ENCODE results near the gene HSPA13. TPM values are rescaled to one million over a fixed set of nuclear protein-coding genes. Genes with fewer than 3 reads are reported as not detected.

HSPA13 gene
- total RNA-seq, 3 donors from 2014 or later (not counting 1 experiment from before 2014, with no cell fraction given) = 17.0 to 23.8 (median 22.7) TPM

DNA sequence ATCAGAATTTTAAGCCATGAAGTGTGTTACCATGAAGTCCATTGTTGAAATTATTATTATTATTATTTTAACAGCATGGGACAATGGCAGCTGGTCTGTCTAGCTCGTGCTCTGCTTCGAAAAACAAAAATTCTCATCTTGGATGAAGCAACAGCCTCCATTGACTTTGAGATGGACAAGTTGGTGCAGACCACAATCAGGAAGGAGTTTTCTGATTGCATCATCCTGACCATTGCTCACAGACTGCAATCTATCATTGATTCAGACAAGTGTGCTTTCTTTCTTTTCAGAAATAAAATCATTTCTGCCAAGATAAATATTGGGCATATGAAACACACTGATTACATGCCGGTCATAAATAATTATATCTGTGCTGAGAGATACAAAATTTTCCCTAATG is 21.0 kb downstream of the HSPA13 start:
- H3K27me3 ChIP-seq (ENCODE audit: control insufficient read depth, insufficient read depth, low read length) = peaks cover 2% of the 10 kb centered on the region
- Mint-ChIP-seq H3K27me3 (ENCODE audit: low read depth in 2 of 2) (peaks cover 12 to 34% of the 10 kb centered on the region in 2 donors), H3K9me3 (no peaks in the 10 kb centered on the region), H3K4me1 (no peaks in the 10 kb centered on the region), H3K36me3 (no peaks in the 10 kb centered on the region), H3K4me3 (no peak overlapping the region), H3K27ac (no peak overlapping the region)
- no peak for ATAC-seq
- no peaks in the 10 kb centered on the region for H3K4me1 ChIP-seq (ENCODE audit: control insufficient read depth, insufficient read depth, low read length)
- H3K4me3 ChIP-seq (ENCODE audit: low read length) = no peak overlapping the region
- H3K9me3 ChIP-seq (ENCODE audit: control insufficient read depth, insufficient read depth, low read length) = no peaks in the 10 kb centered on the region
- no peak overlapping the region for H3K27ac ChIP-seq (ENCODE audit: low read length)
- WGBS (ENCODE audit: insufficient coverage) = 42% methylated on average over 2 of the region's 3 CpGs
- intact Hi-C loops (cut with micrococcal nuclease) = no loop called here
- DNase-seq = no peak
- H3K36me3 ChIP-seq (ENCODE audit: control insufficient read depth, insufficient read depth, low read length) = no peaks in the 10 kb centered on the region
- TF ChIP-seq, protein P1, sequence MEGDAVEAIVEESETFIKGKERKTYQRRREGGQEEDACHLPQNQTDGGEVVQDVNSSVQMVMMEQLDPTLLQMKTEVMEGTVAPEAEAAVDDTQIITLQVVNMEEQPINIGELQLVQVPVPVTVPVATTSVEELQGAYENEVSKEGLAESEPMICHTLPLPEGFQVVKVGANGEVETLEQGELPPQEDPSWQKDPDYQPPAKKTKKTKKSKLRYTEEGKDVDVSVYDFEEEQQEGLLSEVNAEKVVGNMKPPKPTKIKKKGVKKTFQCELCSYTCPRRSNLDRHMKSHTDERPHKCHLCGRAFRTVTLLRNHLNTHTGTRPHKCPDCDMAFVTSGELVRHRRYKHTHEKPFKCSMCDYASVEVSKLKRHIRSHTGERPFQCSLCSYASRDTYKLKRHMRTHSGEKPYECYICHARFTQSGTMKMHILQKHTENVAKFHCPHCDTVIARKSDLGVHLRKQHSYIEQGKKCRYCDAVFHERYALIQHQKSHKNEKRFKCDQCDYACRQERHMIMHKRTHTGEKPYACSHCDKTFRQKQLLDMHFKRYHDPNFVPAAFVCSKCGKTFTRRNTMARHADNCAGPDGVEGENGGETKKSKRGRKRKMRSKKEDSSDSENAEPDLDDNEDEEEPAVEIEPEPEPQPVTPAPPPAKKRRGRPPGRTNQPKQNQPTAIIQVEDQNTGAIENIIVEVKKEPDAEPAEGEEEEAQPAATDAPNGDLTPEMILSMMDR (IDR thresholded peaks at IDR 0.05) = no peak

DNA sequence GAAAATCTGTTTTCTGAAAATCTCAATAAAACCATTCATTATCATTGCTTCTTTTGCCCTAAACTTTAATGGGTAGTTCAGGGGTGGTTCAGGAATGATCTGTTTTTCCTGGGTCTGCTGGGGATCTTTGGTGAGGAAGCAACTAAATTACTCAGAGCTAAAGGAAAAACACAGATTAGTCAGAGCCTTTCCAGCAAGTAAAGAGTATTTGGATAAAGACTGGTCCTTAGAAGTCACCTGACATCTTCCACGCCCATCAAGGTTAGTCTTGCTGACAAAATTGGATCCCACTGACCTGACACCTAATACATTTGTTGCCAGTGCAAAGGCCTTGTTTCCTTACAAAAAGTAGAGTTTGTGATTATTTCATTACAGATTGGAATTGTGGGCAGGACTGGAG is 24.2 kb downstream of the HSPA13 start:
- H3K27me3 Mint-ChIP-seq (ENCODE audit: low read depth in 2 of 2) = peaks cover 16 to 44% of the 10 kb centered on the region in 2 donors
- intact Hi-C loops (cut with micrococcal nuclease) = no loop called here
- DNase-seq (no peak), ATAC-seq (no peak)
- no peaks in the 10 kb centered on the region for H3K4me1 ChIP-seq (ENCODE audit: control insufficient read depth, insufficient read depth, low read length)
- H3K4me1 Mint-ChIP-seq = no peaks in the 10 kb centered on the region
- 100% methylated on average over 1 of the region's 1 CpG for WGBS (ENCODE audit: insufficient coverage)
- no peaks in the 10 kb centered on the region for H3K36me3 Mint-ChIP-seq
- H3K4me3 ChIP-seq (ENCODE audit: low read length) = no peak overlapping the region
- H3K27ac Mint-ChIP-seq = no peak overlapping the region
- no peak overlapping the region for H3K4me3 Mint-ChIP-seq
- no peaks in the 10 kb centered on the region for H3K36me3 ChIP-seq (ENCODE audit: control insufficient read depth, insufficient read depth, low read length)
- no peaks in the 10 kb centered on the region for H3K9me3 Mint-ChIP-seq
- TF ChIP-seq, protein P1 (IDR thresholded peaks at IDR 0.05) = no peak
- H3K27me3 ChIP-seq (ENCODE audit: control insufficient read depth, insufficient read depth, low read length) = peaks cover 2% of the 10 kb centered on the region
- H3K9me3 ChIP-seq (ENCODE audit: control insufficient read depth, insufficient read depth, low read length) = no peaks in the 10 kb centered on the region
- no peak overlapping the region for H3K27ac ChIP-seq (ENCODE audit: low read length)

DNA sequence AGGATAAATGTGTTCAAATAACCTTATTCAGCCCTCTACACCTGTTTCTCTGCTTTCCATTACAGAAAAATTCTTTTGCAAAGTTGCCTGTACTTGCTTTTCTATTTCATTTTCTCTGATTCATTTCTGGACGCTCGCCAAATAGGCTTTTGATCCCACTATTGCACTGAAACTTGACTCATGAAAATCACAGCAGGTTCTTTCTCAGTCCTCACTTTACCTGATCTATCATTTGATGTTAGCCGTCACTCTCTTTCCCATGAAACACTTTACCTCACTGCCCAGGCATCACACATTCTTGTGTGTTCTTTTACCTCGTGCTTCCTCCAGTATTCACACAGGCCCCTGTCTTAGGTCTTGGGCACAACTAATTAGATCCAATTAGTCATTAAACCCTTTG is 26.2 kb downstream of the HSPA13 start:
- DNase-seq (no peak), ATAC-seq (no peak)
- 86% methylated on average over 4 of the region's 4 CpGs for WGBS (ENCODE audit: insufficient coverage)
- H3K4me3 Mint-ChIP-seq = no peak overlapping the region
- H3K27me3 Mint-ChIP-seq (ENCODE audit: low read depth in 2 of 2) = peaks cover 12 to 27% of the 10 kb centered on the region in 2 donors
- Histone ChIP-seq H3K9me3 (ENCODE audit: control insufficient read depth, insufficient read depth, low read length) (no peaks in the 10 kb centered on the region), H3K4me3 (ENCODE audit: low read length) (no peak overlapping the region), H3K36me3 (ENCODE audit: control insufficient read depth, insufficient read depth, low read length) (no peaks in the 10 kb centered on the region), H3K27ac (ENCODE audit: low read length) (no peak overlapping the region), H3K4me1 (ENCODE audit: control insufficient read depth, insufficient read depth, low read length) (no peaks in the 10 kb centered on the region), H3K27me3 (ENCODE audit: control insufficient read depth, insufficient read depth, low read length) (peaks cover 2% of the 10 kb centered on the region)
- H3K27ac Mint-ChIP-seq = no peak overlapping the region
- TF ChIP-seq, protein P1 (IDR thresholded peaks at IDR 0.05) = no peak
- H3K4me1 Mint-ChIP-seq = no peaks in the 10 kb centered on the region
- intact Hi-C loops (cut with micrococcal nuclease) = no loop called here
- H3K9me3 Mint-ChIP-seq = no peaks in the 10 kb centered on the region
- no peaks in the 10 kb centered on the region for H3K36me3 Mint-ChIP-seq

DNA sequence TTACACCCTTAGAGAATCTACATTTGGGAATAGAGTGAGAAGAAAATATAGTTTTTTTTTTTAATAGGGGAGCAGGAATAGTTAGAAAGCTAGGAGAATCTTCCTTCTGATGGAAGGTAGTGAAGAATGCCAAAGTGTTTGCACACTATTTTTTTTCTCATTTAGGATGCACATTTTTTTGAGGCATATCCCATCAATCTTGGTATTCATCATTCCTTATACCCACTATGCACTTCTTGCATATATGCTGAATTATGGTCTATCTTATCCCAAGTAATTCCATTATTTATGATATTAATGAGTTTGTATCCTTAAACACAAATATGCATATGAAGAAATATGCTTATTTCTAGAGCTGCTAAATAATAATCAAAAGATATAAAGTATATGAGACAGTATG is 28.4 kb downstream of the HSPA13 start:
- Mint-ChIP-seq H3K4me1 (no peaks in the 10 kb centered on the region), H3K4me3 (no peak overlapping the region), H3K36me3 (no peaks in the 10 kb centered on the region), H3K27me3 (ENCODE audit: low read depth in 2 of 2) (peaks cover 10 to 13% of the 10 kb centered on the region in 2 donors), H3K27ac (no peak overlapping the region), H3K9me3 (no peaks in the 10 kb centered on the region)
- H3K4me3 ChIP-seq (ENCODE audit: low read length) = no peak overlapping the region
- TF ChIP-seq, protein P1 (IDR thresholded peaks at IDR 0.05) = no peak
- no peak for DNase-seq
- H3K36me3 ChIP-seq (ENCODE audit: control insufficient read depth, insufficient read depth, low read length) = no peaks in the 10 kb centered on the region
- H3K4me1 ChIP-seq (ENCODE audit: control insufficient read depth, insufficient read depth, low read length) = no peaks in the 10 kb centered on the region
- H3K27me3 ChIP-seq (ENCODE audit: control insufficient read depth, insufficient read depth, low read length) = no peaks in the 10 kb centered on the region
- intact Hi-C loops (cut with micrococcal nuclease) = no loop called here
- no peak overlapping the region for H3K27ac ChIP-seq (ENCODE audit: low read length)
- H3K9me3 ChIP-seq (ENCODE audit: control insufficient read depth, insufficient read depth, low read length) = no peaks in the 10 kb centered on the region
- no peak for ATAC-seq

Data from natural killer cell (primary cell).